Uterus (tissue), 2 donors: ENCODE data around the gene C20orf204.

Experiments used
- POLR2A ChIP-seq, 2 donors: fragments of 450-650 bp; IDR thresholded peaks; one replicate each; pipeline ENCODE4 v1.6.1; 2016; ENCODE audit warnings: antibody characterized with exemption in 2 of 2, mild to moderate bottlenecking in 1 of 2, moderate library complexity in 1 of 2
- TF ChIP-seq, protein P1 (sequence below), 4 experiments: fragments of 200-600 bp in 2 of 4; fragments of 450-650 bp in 2 of 4; sonication (generic) in 2 of 4; IDR thresholded peaks; one replicate each; pipeline ENCODE4 v1.5.1; 2016 to 2019; ENCODE audit warnings: antibody characterized with exemption in 4 of 4, mild to moderate bottlenecking in 2 of 4, moderate library complexity in 1 of 4

DNA sequence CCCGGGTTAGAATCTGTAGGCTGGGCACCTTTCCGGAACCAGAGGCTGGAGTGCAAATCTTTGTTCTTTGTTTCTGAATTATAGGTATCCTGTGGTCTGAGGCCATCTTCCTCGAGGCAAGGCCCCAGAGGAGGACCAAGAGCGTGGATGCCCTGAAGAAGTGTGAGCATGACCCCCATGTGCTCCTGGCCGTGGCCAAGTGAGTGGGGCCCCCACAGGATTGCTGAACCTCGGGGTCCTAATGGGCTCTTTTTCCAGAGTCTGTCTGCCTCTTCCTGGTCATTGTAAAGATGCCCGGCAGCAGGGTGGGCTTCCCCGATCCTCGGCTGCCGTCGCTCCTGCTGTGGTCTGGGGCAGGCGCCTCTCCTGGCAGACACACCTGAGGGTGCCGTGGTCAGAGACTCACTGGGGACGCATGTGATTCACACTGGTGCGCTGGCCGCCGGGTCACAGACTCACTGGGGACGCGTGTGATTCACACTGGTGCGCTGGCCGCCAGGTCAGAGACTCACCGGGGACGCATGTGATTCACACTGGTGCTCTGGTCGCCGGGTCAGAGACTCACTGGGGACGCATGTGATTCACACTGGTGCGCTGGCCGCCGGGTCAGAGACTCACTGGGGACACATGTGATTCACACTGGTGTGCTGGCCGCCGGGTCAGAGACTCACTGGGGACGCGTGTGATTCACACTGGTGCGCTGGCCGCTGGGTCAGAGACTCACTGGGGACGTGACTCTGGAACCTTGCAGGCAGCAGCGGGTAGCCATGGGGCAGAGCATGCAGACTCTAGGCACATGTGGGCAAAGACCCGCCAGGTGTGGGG is 6.5 kb upstream of the C20orf204 start:
- TF ChIP-seq, protein P1, sequence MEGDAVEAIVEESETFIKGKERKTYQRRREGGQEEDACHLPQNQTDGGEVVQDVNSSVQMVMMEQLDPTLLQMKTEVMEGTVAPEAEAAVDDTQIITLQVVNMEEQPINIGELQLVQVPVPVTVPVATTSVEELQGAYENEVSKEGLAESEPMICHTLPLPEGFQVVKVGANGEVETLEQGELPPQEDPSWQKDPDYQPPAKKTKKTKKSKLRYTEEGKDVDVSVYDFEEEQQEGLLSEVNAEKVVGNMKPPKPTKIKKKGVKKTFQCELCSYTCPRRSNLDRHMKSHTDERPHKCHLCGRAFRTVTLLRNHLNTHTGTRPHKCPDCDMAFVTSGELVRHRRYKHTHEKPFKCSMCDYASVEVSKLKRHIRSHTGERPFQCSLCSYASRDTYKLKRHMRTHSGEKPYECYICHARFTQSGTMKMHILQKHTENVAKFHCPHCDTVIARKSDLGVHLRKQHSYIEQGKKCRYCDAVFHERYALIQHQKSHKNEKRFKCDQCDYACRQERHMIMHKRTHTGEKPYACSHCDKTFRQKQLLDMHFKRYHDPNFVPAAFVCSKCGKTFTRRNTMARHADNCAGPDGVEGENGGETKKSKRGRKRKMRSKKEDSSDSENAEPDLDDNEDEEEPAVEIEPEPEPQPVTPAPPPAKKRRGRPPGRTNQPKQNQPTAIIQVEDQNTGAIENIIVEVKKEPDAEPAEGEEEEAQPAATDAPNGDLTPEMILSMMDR (IDR thresholded peaks at IDR 0.05), result no peak
- no peak for TF ChIP-seq POLR2A (IDR thresholded peaks at IDR 0.05)
